HCT116 (cell line): ENCODE data around the gene LSS. TPM values are rescaled to one million over a fixed set of nuclear protein-coding genes. Genes with fewer than 3 reads are reported as not detected.

Experiments used
- ATAC-seq: fragments of 200-7000 bp; cut with Tn5 transposase; 2 replicates; pipeline ENCODE4 v1.9.1; 2020; ENCODE audit warnings: mild to moderate bottlenecking, moderate library complexity
- BruUV-seq: library from RNA; stranded (reverse); fragments of 400-500 nt; replicated peaks from 2 replicates; lab custom pipeline; 2021; lab: Mats Ljungman, UMichigan
- CTCF ChIA-PET: fragments of 300-600 bp; sonication (Branson Sonifier 250); formaldehyde crosslinking; loops from one replicate; lab custom pipeline; 2021; ENCODE audit warnings: antibody characterized with exemption; lab: Charles Lee
- POLR2A ChIA-PET: fragments of 300-600, 350-600 bp; sonication (Branson Sonifier 250); formaldehyde crosslinking; loops from one replicate; lab custom pipeline; 2021; ENCODE audit warnings: antibody characterized with exemption; lab: Charles Lee
- RAD21 ChIA-PET, 2 experiments: fragments of 300-600 bp; sonication (Branson Sonifier 250); formaldehyde crosslinking; loops; one replicate each; lab custom pipeline; 2023; ENCODE audit warnings: low total read pairs in 2 of 2; ENCODE audit not compliant: uncharacterized antibody in 2 of 2, unreplicated experiment in 2 of 2, low non-redundant PET in 1 of 2; lab: Charles Lee
- DNase-seq: peaks from one replicate; pipeline ENCODE4 v3.0.0-alpha.2; 2010; ENCODE audit warnings: low read depth, low spot score
- H2AFZ ChIP-seq: fragments of 200-600 bp; shearing (Covaris generic), sonication (generic); 2 replicates; pipeline ENCODE4 v1.6.1; 2017; ENCODE audit warnings: low read depth, mixed run types, mixed read lengths, antibody characterized with exemption, low read length; ENCODE audit not compliant: poor library complexity, severe bottlenecking
- H3K27ac ChIP-seq: 2 replicates; pipeline ENCODE4 v1.5.1; 2012; ENCODE audit warnings: low read depth, low read length
- H3K27me3 ChIP-seq: fragments of 200-600 bp; sonication (generic); 2 replicates; pipeline ENCODE4 v1.6.1; 2016; ENCODE audit warnings: mixed run types, low read length, mixed read lengths; ENCODE audit not compliant: insufficient read depth
- H3K36me3 ChIP-seq, 2 experiments: fragments of 200-500 bp in 1 of 2; fragments of 200-600 bp in 1 of 2; sonication (Bioruptor generic) in 1 of 2; sonication (generic) in 1 of 2; 2 replicates each; pipeline versions ENCODE4 v1.5.1 to v1.6.1; 2014 to 2016; ENCODE audit warnings: low read length in 2 of 2, inconsistent platforms in 1 of 2, mixed read lengths in 1 of 2, mixed run types in 1 of 2; ENCODE audit not compliant: insufficient read depth in 2 of 2, control insufficient read depth in 1 of 2
- H3K4me1 ChIP-seq, 2 experiments: fragments of 200-600 bp in 1 of 2; sonication (generic) in 1 of 2; 2 replicates each; pipeline versions ENCODE4 v1.5.1 to v1.6.1; 2012 to 2017; ENCODE audit warnings: low read length in 2 of 2, inconsistent platforms in 1 of 2, mild to moderate bottlenecking in 1 of 2, mixed read lengths in 1 of 2, mixed run types in 1 of 2, moderate library complexity in 1 of 2; ENCODE audit not compliant: insufficient read depth in 2 of 2, control insufficient read depth in 1 of 2
- H3K4me2 ChIP-seq: fragments of 200-600 bp; sonication (generic); 2 replicates; pipeline ENCODE4 v1.6.1; 2017; ENCODE audit warnings: mixed run types, low read length, mixed read lengths
- H3K4me3 ChIP-seq, 2 experiments: fragments of 200-600 bp in 1 of 2; sonication (generic) in 1 of 2; replicated peaks in 1 of 2; 2 replicates each; pipeline ENCODE4 v1.5.1; 2011 to 2016; ENCODE audit warnings: low read length in 2 of 2, control low read depth in 1 of 2, low read depth in 1 of 2, mild to moderate bottlenecking in 1 of 2, mixed read lengths in 1 of 2, mixed run types in 1 of 2
- H3K79me2 ChIP-seq: fragments of 200-600 bp; sonication (generic); 2 replicates; pipeline ENCODE4 v1.6.1; 2017; ENCODE audit warnings: mild to moderate bottlenecking, mixed run types, low read length, moderate library complexity, mixed read lengths; ENCODE audit not compliant: insufficient read depth
- H3K9ac ChIP-seq: fragments of 200-600 bp; sonication (generic); 2 replicates; pipeline ENCODE4 v1.6.1; 2016; ENCODE audit warnings: low read length, mixed read lengths
- H3K9me2 ChIP-seq: fragments of 200-600 bp; sonication (generic), shearing (Covaris generic); 2 replicates; pipeline ENCODE4 v1.6.1; 2017; ENCODE audit warnings: mixed run types, mild to moderate bottlenecking, moderate library complexity; ENCODE audit not compliant: insufficient read depth
- H3K9me3 ChIP-seq, 2 experiments: fragments of 200-500 bp in 1 of 2; fragments of 200-600 bp in 1 of 2; sonication (Bioruptor generic) in 1 of 2; sonication (generic) in 1 of 2; 2 replicates each; pipeline ENCODE4 v1.6.1; 2014 to 2017; ENCODE audit warnings: low read length in 2 of 2, mixed read lengths in 2 of 2, inconsistent platforms in 1 of 2, low read depth in 1 of 2, mild to moderate bottlenecking in 1 of 2, mixed run types in 1 of 2, moderate library complexity in 1 of 2; ENCODE audit not compliant: control insufficient read depth in 1 of 2, insufficient read depth in 1 of 2
- H4K20me1 ChIP-seq: fragments of 200-600 bp; sonication (generic), shearing (Covaris generic); 2 replicates; pipeline ENCODE4 v1.6.1; 2017; ENCODE audit warnings: mixed run types, mild to moderate bottlenecking, moderate library complexity; ENCODE audit not compliant: insufficient read depth
- ATF3 ChIP-seq: IDR thresholded peaks from 2 replicates; pipeline ENCODE4 v1.6.1; 2012
- EGR1 ChIP-seq: IDR thresholded peaks from 2 replicates; pipeline ENCODE4 v1.6.1; 2012; ENCODE audit warnings: low read depth
- ELF1 ChIP-seq: IDR thresholded peaks from 2 replicates; pipeline ENCODE4 v1.6.1; 2012; ENCODE audit warnings: low read depth, borderline replicate concordance
- EZH2 ChIP-seq: fragments of 200-600 bp; sonication (generic); IDR thresholded peaks from 2 replicates; pipeline ENCODE4 v1.6.1; 2017; ENCODE audit warnings: antibody characterized with exemption, mixed run types
- EZH2phosphoT487 ChIP-seq: fragments of 200-600 bp; IDR thresholded peaks from 2 replicates; pipeline ENCODE4 v1.6.1; 2018; ENCODE audit warnings: antibody characterized with exemption, borderline replicate concordance
- FOSL1 ChIP-seq: IDR thresholded peaks from 2 replicates; pipeline ENCODE4 v1.6.1; 2012; ENCODE audit warnings: low read depth
- JUND ChIP-seq: IDR thresholded peaks from 2 replicates; pipeline ENCODE4 v1.6.1; 2012
- POLR2A ChIP-seq: IDR thresholded peaks from 2 replicates; pipeline ENCODE4 v1.7.0; 2011; ENCODE audit warnings: borderline replicate concordance; ENCODE audit not compliant: insufficient read depth, insufficient read length; ENCODE audit errors: extremely low read depth
- RAD21 ChIP-seq: IDR thresholded peaks from 2 replicates; pipeline ENCODE4 v1.6.1; 2012; ENCODE audit warnings: low read depth, mild to moderate bottlenecking
- SIN3A ChIP-seq: IDR thresholded peaks from 2 replicates; pipeline ENCODE4 v1.6.1; 2012; ENCODE audit warnings: low read depth
- SRF ChIP-seq: IDR thresholded peaks from 2 replicates; pipeline ENCODE4 v1.6.1; 2012; ENCODE audit warnings: low read depth
- YY1 ChIP-seq: IDR thresholded peaks from 2 replicates; pipeline ENCODE4 v1.6.1; 2011; ENCODE audit warnings: low read length, low read depth, moderate library complexity, mild to moderate bottlenecking; ENCODE audit not compliant: insufficient replicate concordance; ENCODE audit errors: extremely low read depth
- ZFX ChIP-seq: fragments of 450-650 bp; IDR thresholded peaks from 2 replicates; pipeline ENCODE4 v1.6.1; 2017
- intact Hi-C: fragments of 100-400 bp; cut with micrococcal nuclease; formaldehyde crosslinking; loops from 2 replicates; pipeline ENCODE4 v1.10.0; 2022
- total RNA-seq: library from RNA; stranded (reverse); gene quantifications from one replicate; pipeline ENCODE4 v1.2.1, GENCODE V29; 2021; ENCODE audit not compliant: unreplicated experiment
- TF ChIP-seq, protein P1 (sequence below): IDR thresholded peaks from 2 replicates; pipeline ENCODE4 v1.6.1; 2012; ENCODE audit warnings: low read depth
- TF ChIP-seq, protein P2 (sequence below): IDR thresholded peaks from 2 replicates; pipeline ENCODE4 v1.6.1; 2012

LSS gene
- total RNA-seq, 1 experiment from 2014 or later = 44.7 TPM

DNA sequence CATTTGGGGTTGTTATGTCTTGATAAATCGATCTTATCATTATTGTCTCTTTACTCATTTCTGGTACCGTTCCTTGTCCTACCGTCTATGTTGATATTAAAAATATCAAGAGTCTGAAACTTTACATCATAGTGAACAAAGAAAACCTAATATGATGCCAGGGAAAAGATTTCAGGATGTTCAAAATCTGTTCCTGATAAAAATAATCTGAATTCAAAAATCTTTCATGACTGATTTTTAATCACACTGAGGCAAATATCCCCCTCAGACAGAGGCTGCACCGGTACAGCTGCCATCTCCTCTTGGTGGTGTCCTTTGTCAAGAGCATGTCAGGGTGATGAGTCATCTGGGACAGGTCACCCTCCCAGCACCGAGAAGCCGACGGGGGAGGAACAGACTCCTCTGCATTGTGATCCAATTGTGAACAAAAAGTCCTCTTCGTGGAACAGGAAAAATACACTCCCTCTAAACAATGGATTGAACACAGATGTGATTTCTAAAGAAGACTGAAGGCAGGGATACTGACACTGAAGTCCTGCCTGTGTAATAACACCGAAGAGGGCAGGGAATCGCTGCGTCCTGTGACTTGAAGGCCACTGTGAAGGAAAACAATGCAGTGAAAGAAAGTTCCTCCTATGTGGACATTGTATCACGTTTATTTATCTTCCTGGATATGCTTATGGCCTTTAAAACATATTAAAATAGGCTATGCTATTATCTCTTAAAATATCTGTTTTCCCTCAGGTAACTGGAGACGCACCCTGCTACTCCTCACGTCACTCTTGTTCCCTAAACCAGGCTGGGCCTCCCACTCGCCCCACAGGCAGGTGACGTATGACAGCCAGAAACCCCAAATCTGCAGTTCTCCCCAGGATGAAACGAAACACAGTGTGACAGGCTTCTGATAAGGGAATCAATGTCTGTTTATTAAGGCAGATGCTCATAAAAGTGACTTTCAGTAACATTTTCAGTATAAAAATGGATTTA is 40.1 kb downstream of the LSS start:
- H3K27me3 ChIP-seq = no peaks in the 10 kb centered on the region
- ChIA-PET POLR2A (no interaction called here), CTCF (no interaction called here), RAD21 (no interaction called here)
- TF ChIP-seq YY1 = no peak
- TF ChIP-seq, protein P1, sequence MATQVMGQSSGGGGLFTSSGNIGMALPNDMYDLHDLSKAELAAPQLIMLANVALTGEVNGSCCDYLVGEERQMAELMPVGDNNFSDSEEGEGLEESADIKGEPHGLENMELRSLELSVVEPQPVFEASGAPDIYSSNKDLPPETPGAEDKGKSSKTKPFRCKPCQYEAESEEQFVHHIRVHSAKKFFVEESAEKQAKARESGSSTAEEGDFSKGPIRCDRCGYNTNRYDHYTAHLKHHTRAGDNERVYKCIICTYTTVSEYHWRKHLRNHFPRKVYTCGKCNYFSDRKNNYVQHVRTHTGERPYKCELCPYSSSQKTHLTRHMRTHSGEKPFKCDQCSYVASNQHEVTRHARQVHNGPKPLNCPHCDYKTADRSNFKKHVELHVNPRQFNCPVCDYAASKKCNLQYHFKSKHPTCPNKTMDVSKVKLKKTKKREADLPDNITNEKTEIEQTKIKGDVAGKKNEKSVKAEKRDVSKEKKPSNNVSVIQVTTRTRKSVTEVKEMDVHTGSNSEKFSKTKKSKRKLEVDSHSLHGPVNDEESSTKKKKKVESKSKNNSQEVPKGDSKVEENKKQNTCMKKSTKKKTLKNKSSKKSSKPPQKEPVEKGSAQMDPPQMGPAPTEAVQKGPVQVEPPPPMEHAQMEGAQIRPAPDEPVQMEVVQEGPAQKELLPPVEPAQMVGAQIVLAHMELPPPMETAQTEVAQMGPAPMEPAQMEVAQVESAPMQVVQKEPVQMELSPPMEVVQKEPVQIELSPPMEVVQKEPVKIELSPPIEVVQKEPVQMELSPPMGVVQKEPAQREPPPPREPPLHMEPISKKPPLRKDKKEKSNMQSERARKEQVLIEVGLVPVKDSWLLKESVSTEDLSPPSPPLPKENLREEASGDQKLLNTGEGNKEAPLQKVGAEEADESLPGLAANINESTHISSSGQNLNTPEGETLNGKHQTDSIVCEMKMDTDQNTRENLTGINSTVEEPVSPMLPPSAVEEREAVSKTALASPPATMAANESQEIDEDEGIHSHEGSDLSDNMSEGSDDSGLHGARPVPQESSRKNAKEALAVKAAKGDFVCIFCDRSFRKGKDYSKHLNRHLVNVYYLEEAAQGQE = no peak
- no peak for TF ChIP-seq ELF1
- no peak for TF ChIP-seq EZH2phosphoT487
- no peak for TF ChIP-seq POLR2A
- TF ChIP-seq ZFX = no peak
- TF ChIP-seq RAD21 = peak; percentile 16; the same call in 1 of the 2 replicates
- TF ChIP-seq SIN3A = no peak
- no peak for TF ChIP-seq SRF
- TF ChIP-seq, protein P2, sequence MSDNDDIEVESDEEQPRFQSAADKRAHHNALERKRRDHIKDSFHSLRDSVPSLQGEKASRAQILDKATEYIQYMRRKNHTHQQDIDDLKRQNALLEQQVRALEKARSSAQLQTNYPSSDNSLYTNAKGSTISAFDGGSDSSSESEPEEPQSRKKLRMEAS = no peak
- peak; percentile 56; the same call in 1 of the 2 replicates for TF ChIP-seq JUND
- no peak for TF ChIP-seq EZH2
- TF ChIP-seq FOSL1 = peak; percentile 68
- TF ChIP-seq EGR1 = no peak
- no peak for TF ChIP-seq ATF3
- H3K4me2 ChIP-seq = peak overlapping the region; percentile 61
- no peaks in the 10 kb centered on the region for H4K20me1 ChIP-seq
- ATAC-seq = peak; percentile 96
- no peaks in the 10 kb centered on the region for H3K79me2 ChIP-seq
- H3K9me3 ChIP-seq = no peaks in the 10 kb centered on the region
- BruUV-seq = no TSS peak
- intact Hi-C loops = no loop called here
- no peaks in the 10 kb centered on the region for H3K9me2 ChIP-seq
- peak overlapping the region; percentile 19; the same call in 1 of the 2 replicates for H3K9ac ChIP-seq
- H2AFZ ChIP-seq = no peak overlapping the region
- no peak overlapping the region for H3K4me3 ChIP-seq
- H3K36me3 ChIP-seq = no peaks in the 10 kb centered on the region
- H3K27ac ChIP-seq = peak overlapping the region; percentile 38; the same call in 1 of the 2 replicates
- DNase-seq = peak; percentile 28
- H3K4me1 ChIP-seq = peaks cover 14 to 19% of the 10 kb centered on the region in 2 experiments
